ENCODE measurements around the gene HNRNPU. TPM values are rescaled to one million over a fixed set of nuclear protein-coding genes. Genes with fewer than 3 reads are reported as not detected.

HNRNPU gene
- total and polyA plus RNA-seq, 2 donors from 2014 or later, result 153 to 329 TPM

GRCh38 chr1:244860914-244861610 is 3.3 kb downstream of the HNRNPU start:
- peak overlapping the region in 1 of 2 donors; percentile 1 for H3K27ac ChIP-seq (ENCODE audit: low read depth in 2 of 2, low read length in 2 of 2)
- no peaks in the 10 kb centered on the region for H3K9me3 ChIP-seq (ENCODE audit: control insufficient read depth in 2 of 3, insufficient read depth in 1 of 3, low read length in 3 of 3)
- FAIRE-seq (no peak), DNase-seq (no peak)
- no peaks in the 10 kb centered on the region for H3K27me3 ChIP-seq (ENCODE audit: control insufficient read depth, insufficient read depth, low read length)
- intact Hi-C loops (cut with DNase I), result no loop called here
- H3K4me1 ChIP-seq (ENCODE audit: control insufficient read depth in 2 of 3, insufficient read depth in 2 of 3, low read depth in 1 of 3, low read length in 3 of 3), result peaks cover 9 to 24% (median 17%) of the 10 kb centered on the region in 3 donors
- H3K4me3 ChIP-seq (ENCODE audit: low read length in 3 of 3), result peak overlapping the region; percentile 72 to 99 (median 95)
- peaks cover 20 to 46% (median 37%) of the 10 kb centered on the region in 3 donors for H3K36me3 ChIP-seq (ENCODE audit: control insufficient read depth in 2 of 3, insufficient read depth in 3 of 3, low read length in 3 of 3)
- TF ChIP-seq, protein P1, sequence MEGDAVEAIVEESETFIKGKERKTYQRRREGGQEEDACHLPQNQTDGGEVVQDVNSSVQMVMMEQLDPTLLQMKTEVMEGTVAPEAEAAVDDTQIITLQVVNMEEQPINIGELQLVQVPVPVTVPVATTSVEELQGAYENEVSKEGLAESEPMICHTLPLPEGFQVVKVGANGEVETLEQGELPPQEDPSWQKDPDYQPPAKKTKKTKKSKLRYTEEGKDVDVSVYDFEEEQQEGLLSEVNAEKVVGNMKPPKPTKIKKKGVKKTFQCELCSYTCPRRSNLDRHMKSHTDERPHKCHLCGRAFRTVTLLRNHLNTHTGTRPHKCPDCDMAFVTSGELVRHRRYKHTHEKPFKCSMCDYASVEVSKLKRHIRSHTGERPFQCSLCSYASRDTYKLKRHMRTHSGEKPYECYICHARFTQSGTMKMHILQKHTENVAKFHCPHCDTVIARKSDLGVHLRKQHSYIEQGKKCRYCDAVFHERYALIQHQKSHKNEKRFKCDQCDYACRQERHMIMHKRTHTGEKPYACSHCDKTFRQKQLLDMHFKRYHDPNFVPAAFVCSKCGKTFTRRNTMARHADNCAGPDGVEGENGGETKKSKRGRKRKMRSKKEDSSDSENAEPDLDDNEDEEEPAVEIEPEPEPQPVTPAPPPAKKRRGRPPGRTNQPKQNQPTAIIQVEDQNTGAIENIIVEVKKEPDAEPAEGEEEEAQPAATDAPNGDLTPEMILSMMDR (IDR thresholded peaks at IDR 0.05; ENCODE audit: borderline replicate concordance, extremely low read depth, insufficient read depth), result no peak
- H3K9ac ChIP-seq (ENCODE audit: low read length in 3 of 3), result peak overlapping the region; percentile 19 to 86 (median 79)

- peaks cover 26 to 55% (median 45%) of the 10 kb centered on the region in 3 donors for H3K36me3 ChIP-seq (ENCODE audit: control insufficient read depth in 2 of 3, insufficient read depth in 3 of 3, low read length in 3 of 3)
- peak overlapping the region; percentile 27 to 52 (median 31) for H3K4me3 ChIP-seq (ENCODE audit: low read length in 3 of 3)
- peaks cover 5 to 20% (median 17%) of the 10 kb centered on the region in 3 donors for H3K4me1 ChIP-seq (ENCODE audit: control insufficient read depth in 2 of 3, insufficient read depth in 2 of 3, low read depth in 1 of 3, low read length in 3 of 3)
- H3K9ac ChIP-seq (ENCODE audit: low read length in 3 of 3), result peak overlapping the region in 2 of 3 donors; percentile 12 to 34
- intact Hi-C loops (cut with DNase I), result no loop called here
- no peak overlapping the region for H3K27ac ChIP-seq (ENCODE audit: low read depth in 2 of 2, low read length in 2 of 2)
- TF ChIP-seq, protein P1 (IDR thresholded peaks at IDR 0.05; ENCODE audit: borderline replicate concordance, extremely low read depth, insufficient read depth), result no peak
- FAIRE-seq (no peak), DNase-seq (no peak)
- H3K27me3 ChIP-seq (ENCODE audit: control insufficient read depth, insufficient read depth, low read length), result no peaks in the 10 kb centered on the region
- H3K9me3 ChIP-seq (ENCODE audit: control insufficient read depth in 2 of 3, insufficient read depth in 1 of 3, low read length in 3 of 3), result no peaks in the 10 kb centered on the region
These were observed 4.3 kb downstream of the HNRNPU start for GRCh38 chr1:244860078-244860477.

- no peaks in the 10 kb centered on the region for H3K27me3 ChIP-seq (ENCODE audit: control insufficient read depth, insufficient read depth, low read length)
- no peak for FAIRE-seq
- H3K9me3 ChIP-seq (ENCODE audit: control insufficient read depth in 2 of 3, insufficient read depth in 1 of 3, low read length in 3 of 3), result no peaks in the 10 kb centered on the region
- DNase-seq, result no peak
- no peak overlapping the region for H3K9ac ChIP-seq (ENCODE audit: low read length in 3 of 3)
- TF ChIP-seq, protein P1 (IDR thresholded peaks at IDR 0.05; ENCODE audit: borderline replicate concordance, extremely low read depth, insufficient read depth), result no peak
- no peak overlapping the region for H3K27ac ChIP-seq (ENCODE audit: low read depth in 2 of 2, low read length in 2 of 2)
- intact Hi-C loops (cut with DNase I), result no loop called here
- peaks cover 34 to 64% (median 52%) of the 10 kb centered on the region in 3 donors for H3K36me3 ChIP-seq (ENCODE audit: control insufficient read depth in 2 of 3, insufficient read depth in 3 of 3, low read length in 3 of 3)
- no peak overlapping the region for H3K4me3 ChIP-seq (ENCODE audit: low read length in 3 of 3)
- H3K4me1 ChIP-seq (ENCODE audit: control insufficient read depth in 2 of 3, insufficient read depth in 2 of 3, low read depth in 1 of 3, low read length in 3 of 3), result peaks cover 5 to 19% (median 17%) of the 10 kb centered on the region in 3 donors
These were observed 6.0 kb downstream of the HNRNPU start for GRCh38 chr1:244858357-244858756.
